HG03097 (cell line): ENCODE data around the gene ZCCHC4.

Experiments
- ATAC-seq: cut with Tn5 transposase; IDR thresholded peaks from one replicate; pipeline ENCODE4 v1.9.1; 2021; ENCODE audit not compliant: unreplicated experiment, low FRiP score

The ZCCHC4 gene

GRCh38 chr4:25312496-25313200 lies at the start of gene ZCCHC4:
Gene ZCCHC4, plus strand, starts transcription at chr4:25312774. Its CDS starts 36 bp downstream, at chr4:25312810.
- ATAC-seq: peak; percentile 86

- ATAC-seq: no peak
Observed at GRCh38 chr4:25271866-25272265, 40.7 kb upstream of the ZCCHC4 start.

DNA sequence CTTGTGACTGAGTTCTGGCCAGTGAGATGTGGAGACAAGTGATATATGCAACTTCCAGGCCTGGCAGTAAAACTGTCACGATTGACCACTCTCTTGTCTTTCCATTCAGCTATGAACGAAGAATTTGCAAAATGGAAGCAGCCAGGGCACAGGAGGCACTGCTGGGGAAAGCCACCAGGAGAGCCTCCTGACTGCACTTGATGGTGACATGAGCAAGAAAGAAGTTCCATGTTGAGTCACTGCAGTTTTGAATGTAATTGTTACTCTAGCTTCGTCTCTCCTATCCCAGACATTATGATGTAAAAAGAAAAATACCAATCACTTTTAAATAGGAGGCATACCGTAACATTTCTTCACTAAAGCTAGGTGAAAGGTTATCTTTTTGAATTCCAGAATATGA lies 32.4 kb upstream of the ZCCHC4 start:
- no peak for ATAC-seq

- ATAC-seq: no peak
Observed at GRCh38 chr4:25283948-25284347, 28.6 kb upstream of the ZCCHC4 start.

DNA sequence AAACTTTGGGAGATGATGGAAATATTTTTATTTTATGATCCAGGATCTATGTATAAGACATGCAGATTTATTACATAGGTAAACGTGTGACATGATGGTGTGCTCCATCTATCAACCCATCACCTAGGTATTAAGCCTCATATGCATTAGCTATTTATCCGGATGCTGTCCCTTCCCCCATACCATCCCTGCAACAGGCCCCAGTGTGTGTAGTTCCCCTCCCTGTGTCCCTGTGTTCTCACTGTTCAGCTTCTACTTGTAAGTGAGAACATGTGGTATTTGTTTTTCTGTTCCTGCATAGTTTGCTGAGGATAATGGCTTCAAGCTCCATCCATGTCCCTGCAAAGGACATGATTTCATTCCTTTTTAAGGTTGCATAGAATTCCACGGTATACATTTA lies 28.1 kb upstream of the ZCCHC4 start:
- no peak for ATAC-seq

DNA sequence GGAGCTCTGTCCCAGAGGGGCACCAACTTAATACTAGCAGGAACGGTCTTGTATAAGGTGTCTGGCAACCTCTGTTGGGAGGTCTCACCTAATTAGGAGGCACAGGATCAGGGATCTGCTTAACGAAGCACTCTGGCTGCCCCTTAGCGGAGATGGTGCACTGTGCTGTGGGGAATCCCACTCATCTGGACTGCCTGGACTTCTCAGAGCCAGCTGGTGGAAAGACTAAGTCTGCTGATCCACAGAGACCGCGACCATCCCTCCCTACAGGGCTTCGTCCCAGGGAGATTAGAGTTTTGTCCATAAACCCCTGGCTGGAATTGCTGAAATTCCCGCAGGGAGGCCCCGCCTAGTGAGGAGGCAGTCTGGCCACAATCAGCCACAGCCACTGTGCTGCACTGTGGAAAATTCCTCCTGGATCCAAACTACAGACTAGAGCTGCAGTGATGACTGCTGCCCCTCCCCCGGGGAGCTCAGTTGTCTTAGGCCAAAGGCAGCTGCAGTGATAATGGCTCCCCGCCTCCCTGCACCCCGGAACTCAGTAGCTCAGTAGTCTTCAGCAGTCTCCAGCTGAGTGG lies 22.0 kb upstream of the ZCCHC4 start:
- ATAC-seq: no peak

GRCh38 chr4:25291158-25291733 lies 21.3 kb upstream of the ZCCHC4 start:
- no peak for ATAC-seq

DNA sequence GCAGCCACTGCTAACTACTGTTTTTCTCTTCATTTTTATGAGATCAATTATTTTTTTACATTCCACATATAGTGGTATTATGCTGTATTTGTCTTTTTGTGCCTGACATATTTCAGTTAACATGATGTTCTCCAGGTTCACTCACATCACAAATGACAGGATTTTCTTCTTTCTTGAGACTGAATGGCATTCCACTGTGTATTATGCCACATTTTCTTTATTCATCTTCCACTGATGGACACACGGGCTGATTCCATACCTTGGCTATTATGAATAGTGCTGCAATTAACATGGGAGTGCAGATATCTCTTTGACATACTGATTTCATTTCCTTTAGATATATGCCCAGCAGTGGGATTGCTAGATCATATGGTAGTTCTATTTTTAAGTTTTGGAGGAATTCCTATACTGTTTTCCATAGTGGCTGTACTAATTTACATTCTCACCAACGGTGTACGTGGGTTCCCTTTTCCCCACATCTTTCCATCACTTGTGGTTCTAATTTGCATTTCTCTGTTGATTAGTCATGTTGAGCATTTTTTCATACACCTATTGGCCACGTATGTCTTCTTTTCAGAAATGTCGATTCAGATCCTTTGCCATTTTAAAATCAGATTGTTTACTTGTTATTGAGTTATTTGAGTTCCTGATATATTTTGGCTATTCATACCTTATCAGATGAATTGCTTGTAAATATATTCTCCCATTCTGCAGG lies 14.9 kb upstream of the ZCCHC4 start:
- no peak for ATAC-seq

- no peak for ATAC-seq
Observed at GRCh38 chr4:25299476-25300203, 12.9 kb upstream of the ZCCHC4 start.

DNA sequence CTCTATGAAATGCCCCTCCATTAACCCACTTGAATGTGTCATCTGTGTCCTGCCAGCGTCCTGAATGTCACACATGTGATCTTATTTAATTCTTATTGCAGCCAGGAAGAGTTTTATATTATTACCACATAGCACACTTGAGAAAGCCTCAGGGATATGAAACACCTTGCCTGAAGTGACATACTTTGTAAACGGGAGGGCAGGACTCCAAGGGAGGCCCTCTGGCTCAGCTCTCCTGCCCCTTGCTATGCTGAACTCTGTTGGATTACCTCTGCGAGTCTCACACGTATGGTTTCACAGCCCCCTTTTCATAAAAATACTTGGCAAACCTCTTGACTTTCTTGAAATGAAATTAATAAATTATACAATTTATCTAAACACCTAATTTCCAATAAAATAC lies 11.1 kb upstream of the ZCCHC4 start:
- no peak for ATAC-seq

DNA sequence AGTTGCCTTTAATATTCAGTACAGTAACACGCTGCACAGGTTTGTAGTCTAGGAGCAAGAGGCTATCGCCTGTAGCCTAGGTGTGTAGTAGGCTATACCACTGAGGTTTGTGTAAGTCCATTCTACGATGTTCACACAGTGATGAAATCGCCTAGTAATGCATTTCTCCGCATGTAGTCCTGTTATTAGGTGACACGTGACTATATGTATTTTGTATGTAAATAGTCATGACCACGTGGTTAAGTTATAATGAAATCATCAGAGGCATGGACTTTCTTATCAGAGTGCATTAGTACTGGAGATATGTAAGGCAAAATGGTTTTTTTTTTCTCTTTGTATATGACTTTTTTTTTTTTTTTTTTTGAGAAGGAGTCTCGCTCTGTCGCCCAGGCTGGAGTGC lies 9.9 kb upstream of the ZCCHC4 start:
- ATAC-seq: no peak

DNA sequence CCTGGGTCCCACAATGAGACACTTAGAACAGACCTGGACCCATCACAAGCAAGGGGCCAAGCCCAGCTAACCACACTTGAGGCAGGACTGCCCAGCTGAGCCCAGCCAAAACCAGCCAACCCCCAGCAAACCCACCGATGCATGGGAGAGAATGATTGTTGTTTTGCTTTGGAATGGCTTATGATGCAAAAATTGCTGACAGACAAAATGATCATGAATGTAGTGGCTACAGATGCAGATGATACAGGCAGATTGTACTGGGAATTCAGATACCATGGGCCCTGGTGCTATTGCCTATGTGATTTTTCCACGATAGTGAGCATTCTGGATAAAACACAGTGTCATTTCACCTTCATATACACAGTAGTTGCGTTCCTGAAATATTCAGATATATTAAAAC lies 9.0 kb upstream of the ZCCHC4 start:
- ATAC-seq: no peak

DNA sequence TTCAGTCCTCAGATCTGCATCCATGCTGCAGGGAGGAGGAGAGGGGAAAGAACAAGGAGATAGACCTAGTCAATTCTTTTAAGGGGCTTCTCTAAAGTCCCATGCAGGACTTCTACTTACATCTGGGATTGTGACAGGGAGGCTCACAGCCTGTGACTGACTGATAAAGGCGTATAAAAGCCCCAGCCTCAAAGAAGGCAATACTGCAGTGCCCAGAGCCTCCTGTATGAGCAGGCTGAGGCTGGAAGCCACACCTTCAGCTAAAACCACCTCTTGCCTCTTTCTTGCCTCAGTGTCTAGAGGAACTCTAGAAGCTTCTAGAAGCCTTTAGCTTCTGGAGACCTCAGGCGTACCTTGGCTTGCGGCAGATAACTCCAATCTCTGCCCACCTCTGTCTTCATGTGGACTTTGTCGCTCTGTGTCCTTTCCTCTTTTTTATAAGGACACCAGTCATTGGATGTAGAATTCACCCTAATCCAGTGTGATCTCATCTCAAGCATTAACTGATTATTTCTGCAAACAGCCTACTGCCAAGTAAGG lies 6.0 kb upstream of the ZCCHC4 start:
- no peak for ATAC-seq

- ATAC-seq: no peak
Observed at GRCh38 chr4:25307596-25307995, 5.0 kb upstream of the ZCCHC4 start.

- no peak for ATAC-seq
Observed at GRCh38 chr4:25308306-25308705, 4.3 kb upstream of the ZCCHC4 start.

DNA sequence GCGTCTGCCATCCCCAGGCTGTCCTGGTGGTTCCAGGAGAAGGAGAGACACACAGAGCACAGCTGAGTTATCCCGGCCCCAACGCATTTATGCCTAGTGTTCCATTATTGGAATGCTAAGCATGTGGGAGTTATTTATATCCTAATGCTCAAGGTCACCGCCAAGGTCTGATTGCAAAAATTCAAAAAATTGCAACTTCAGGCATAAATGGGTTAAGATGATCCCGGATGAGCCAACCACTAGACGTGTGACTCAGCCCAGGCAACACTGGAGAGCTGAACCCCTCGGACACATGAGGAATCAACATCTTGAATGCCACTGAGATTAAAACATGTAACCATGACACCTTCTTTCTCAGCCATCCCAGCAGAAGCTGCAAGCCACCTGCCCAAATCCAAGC lies 3.8 kb upstream of the ZCCHC4 start:
- no peak for ATAC-seq

DNA sequence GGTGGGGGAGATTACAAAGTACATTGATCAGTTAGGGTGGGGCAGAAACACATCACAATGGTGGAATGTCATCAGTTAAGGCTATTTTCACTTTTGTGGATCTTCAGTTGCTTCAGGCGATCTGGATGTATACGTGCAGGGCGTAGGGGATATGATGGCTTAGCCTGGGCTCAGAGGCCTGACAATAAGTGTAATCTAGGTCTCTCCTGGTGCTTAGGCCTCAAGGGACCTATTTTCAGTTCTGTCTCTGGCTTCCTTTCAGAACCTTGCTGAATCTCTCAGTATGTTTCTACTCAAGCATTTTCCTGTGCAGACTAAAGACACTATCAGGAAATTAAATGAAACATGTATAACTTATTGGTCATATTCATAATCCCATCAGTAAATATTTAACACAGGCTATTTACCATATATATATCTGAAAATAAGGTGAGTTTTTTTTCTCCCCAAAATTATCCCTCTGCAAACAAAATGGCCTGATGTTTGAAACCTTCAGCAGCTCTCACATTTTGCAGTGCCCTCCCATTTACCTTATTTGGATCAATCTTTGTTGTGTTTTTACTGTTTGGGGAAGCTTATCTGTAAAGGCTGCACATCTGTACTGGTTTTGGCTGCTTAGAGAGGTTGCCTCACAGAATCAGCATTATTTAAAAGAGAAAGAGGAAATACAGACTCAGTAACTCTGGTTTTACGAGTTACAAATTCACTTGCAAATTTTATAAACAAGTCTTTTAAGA lies 2.3 kb upstream of the ZCCHC4 start:
- peak; percentile 38 for ATAC-seq

DNA sequence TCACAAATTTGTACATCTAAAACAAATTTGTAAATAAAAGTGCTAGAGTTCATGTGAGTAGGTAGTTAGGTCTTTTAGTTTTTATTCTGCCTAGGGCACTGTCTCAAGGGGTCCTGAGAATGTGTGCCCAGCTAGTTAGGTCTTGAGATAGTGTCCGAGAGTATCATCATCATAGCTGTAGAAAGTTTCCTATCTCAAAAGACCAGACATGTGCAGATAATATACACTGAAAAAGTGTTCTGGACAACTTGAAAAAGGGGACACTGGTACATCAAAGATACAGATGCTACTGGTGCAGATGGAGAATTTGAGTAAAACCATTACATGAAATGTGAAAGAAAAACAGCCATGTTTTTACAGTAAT lies 1.8 kb upstream of the ZCCHC4 start:
- no peak for ATAC-seq

- no peak for ATAC-seq
Observed at GRCh38 chr4:25313201-25313895, 774 bp downstream of the ZCCHC4 start.
